GM12891 (cell line): ENCODE results near the gene RANBP3.
"Not testable (repeated sequence)": the region's sequence is repeated elsewhere in the genome, so short reads cannot be mapped to it uniquely, and the experiment has no call there.

ENCODE experiments used
- DNase-seq: peaks from one replicate; pipeline ENCODE4 v3.0.0; 2011; ENCODE audit warnings: low spot score; ENCODE audit not compliant: insufficient read length
- FAIRE-seq: peaks from 2 replicates; lab custom pipeline; 2011; peaks lifted over from hg19 to GRCh38; lab: Jason Lieb, UNC
- PAX5 ChIP-seq: IDR thresholded peaks from 2 replicates; pipeline ENCODE4 v1.6.1; 2011; ENCODE audit warnings: low read length, moderate library complexity, mild to moderate bottlenecking; ENCODE audit not compliant: insufficient read depth, severe bottlenecking
- POLR2A ChIP-seq: IDR thresholded peaks from 2 replicates; pipeline ENCODE4 v1.6.1; 2011; ENCODE audit warnings: low read depth, low read length, control low read depth
- POLR2AphosphoS5 ChIP-seq: IDR thresholded peaks from 2 replicates; pipeline ENCODE4 v1.6.1; 2011; ENCODE audit warnings: low read depth, low read length, control low read depth
- POU2F2 ChIP-seq: IDR thresholded peaks from 2 replicates; pipeline ENCODE4 v1.6.1; 2011; ENCODE audit warnings: low read depth, mild to moderate bottlenecking, control low read depth, low read length, moderate library complexity
- SPI1 ChIP-seq: IDR thresholded peaks from 2 replicates; pipeline ENCODE4 v1.6.1; 2011; ENCODE audit warnings: low read depth, low read length, control low read depth
- TAF1 ChIP-seq: IDR thresholded peaks from 2 replicates; pipeline ENCODE4 v1.6.1; 2011; ENCODE audit warnings: low read depth, low read length, control low read depth

RANBP3 gene

GRCh38 chr19:5987077-5987818 lies 9.3 kb upstream of the RANBP3 start:
- TF ChIP-seq TAF1 (no peak), POLR2A (no peak)
- FAIRE-seq (peak; percentile 88), DNase-seq (peak; percentile 51)

- not testable (repeated sequence) for FAIRE-seq
Measured at GRCh38 chr19:5985837-5986236, 7.9 kb upstream of the RANBP3 start.

GRCh38 chr19:5985098-5985783 lies 7.3 kb upstream of the RANBP3 start:
- DNase-seq (no peak), FAIRE-seq (no peak)
- TF ChIP-seq POLR2A = no peak
- no peak for TF ChIP-seq TAF1
- no peak for TF ChIP-seq POLR2AphosphoS5
- no peak for TF ChIP-seq POU2F2
- no peak for TF ChIP-seq SPI1
- no peak for TF ChIP-seq PAX5

More at GRCh38 chr19:5985837-5986236, 7.9 kb upstream of the RANBP3 start:
- not testable (repeated sequence) for DNase-seq

GRCh38 chr19:5984600-5984999 lies 6.7 kb upstream of the RANBP3 start:
- FAIRE-seq = no peak
- no peak for DNase-seq
- TF ChIP-seq TAF1 (no peak), POU2F2 (no peak)

- no peak for TF ChIP-seq POU2F2
- no peak for TF ChIP-seq TAF1
- no peak for TF ChIP-seq POLR2A
- no peak for TF ChIP-seq SPI1
- TF ChIP-seq POLR2AphosphoS5 = no peak
- no peak for TF ChIP-seq PAX5
- DNase-seq (no peak), FAIRE-seq (no peak)
Measured at GRCh38 chr19:5983367-5983955, 5.5 kb upstream of the RANBP3 start.

GRCh38 chr19:5978606-5979552 lies 939 bp upstream of the RANBP3 start:
- FAIRE-seq = no peak
- no peak for DNase-seq
- TF ChIP-seq TAF1 = no peak
- TF ChIP-seq POLR2A = no peak
- no peak for TF ChIP-seq POLR2AphosphoS5
- no peak for TF ChIP-seq SPI1

- TF ChIP-seq TAF1 (no peak), POLR2A (no peak), PAX5 (no peak), SPI1 (no peak), POLR2AphosphoS5 (no peak), POU2F2 (no peak)
- FAIRE-seq (peak; percentile 45), DNase-seq (no peak)
Measured at GRCh38 chr19:5977222-5977784, 637 bp downstream of the RANBP3 start.

GRCh38 chr19:5976768-5977167 lies 1.2 kb downstream of the RANBP3 start:
- FAIRE-seq (peak; percentile 43), DNase-seq (no peak)
- TF ChIP-seq TAF1 (no peak), POLR2AphosphoS5 (no peak)

GRCh38 chr19:5975388-5975728 lies 2.6 kb downstream of the RANBP3 start:
- TF ChIP-seq SPI1 (no peak), TAF1 (no peak)
- FAIRE-seq (no peak), DNase-seq (no peak)
